HG02610 (cell line): ENCODE data around the gene SCO2.
A peak's percentile ranks its signal among the peaks of the same experiment; 100 is the strongest.

Source experiments
- ATAC-seq: cut with Tn5 transposase; IDR thresholded peaks from one replicate; pipeline ENCODE4 v1.9.1; 2021; ENCODE audit warnings: mild to moderate bottlenecking, moderate library complexity; ENCODE audit not compliant: unreplicated experiment

SCO2 gene

DNA sequence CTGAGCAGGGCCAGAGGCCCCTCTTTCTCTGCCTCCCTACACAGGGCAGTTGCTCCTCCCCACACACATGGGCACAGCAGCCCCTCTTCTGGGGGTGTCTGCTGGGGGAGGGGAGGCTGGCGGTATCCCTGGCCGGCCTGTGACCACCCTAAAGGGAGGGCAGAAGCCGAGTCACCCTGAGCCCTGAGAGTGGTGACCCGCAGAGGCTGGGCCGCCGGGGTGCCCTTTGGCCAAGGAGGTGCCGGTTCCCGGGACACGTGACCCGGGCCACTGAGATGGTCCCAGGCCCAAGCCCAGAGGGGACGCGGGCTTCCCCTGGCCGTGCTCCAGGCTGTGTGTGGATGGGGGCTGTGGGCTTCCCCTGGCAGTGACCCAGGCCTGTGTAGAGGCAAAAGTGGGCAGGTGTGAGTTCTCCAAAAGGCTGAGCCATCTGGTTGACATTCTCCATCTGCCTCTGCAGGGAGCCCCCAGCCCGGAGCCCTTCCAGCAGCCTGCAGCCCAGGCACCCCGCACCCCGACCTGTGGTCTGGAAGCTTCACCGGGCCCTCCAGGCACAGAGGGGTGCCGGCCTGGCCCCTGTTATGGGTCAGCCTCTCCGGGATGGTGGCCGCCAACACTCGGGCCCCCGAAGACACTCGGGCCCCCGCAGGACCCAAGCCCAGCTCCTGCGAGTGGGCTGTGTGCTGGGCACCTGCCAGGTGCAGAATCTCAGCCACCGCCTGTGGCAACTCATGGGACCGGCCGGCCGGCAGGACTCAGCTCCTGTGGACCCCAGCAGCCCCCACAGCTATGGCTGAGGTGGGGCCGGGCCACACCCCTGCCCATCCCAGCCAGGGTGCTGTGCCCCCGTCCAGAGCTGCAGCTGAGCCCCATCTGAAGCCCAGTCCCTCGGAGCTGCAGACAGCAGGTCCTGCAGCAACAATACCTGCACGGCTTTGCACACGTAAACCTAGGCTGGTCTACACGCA, 43.0 kb downstream of the SCO2 start:
- ATAC-seq, result no peak

DNA sequence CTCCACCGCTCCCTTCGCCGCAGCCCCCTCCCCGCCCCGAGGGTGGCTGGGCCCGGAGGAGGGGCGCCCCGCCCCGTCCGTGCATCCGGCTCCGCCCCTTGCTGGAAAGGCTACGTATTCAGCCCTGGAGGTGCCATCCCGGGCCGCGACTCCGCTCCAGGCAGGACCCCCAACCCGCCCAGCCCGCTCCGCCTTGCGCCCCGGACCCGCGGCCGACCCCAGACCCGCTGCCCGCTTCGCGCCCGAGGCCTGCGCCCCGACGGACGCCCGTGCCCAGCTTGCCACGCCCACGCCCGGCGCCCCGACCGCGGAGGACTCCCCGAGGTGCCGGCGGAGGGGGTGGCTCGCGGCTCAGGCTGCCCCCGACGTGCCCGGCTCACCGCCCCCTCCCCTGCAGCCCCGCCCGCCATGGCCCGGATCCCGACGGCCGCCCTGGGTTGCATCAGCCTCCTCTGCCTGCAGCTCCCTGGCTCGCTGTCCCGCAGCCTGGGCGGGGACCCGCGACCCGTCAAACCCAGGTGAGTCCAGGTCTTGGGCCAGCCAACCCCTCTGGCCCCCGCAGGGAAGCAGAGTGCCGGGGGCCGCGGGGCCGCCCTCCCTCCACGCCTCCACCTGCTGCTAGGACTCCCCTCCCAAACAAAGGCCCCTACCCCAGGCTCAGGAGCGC, 43.8 kb downstream of the SCO2 start, which contains the start of gene ADM2:
Gene ADM2 (plus strand): TSS at position 104 of the 667 bp plus-strand sequence. CDS start 305 bp downstream, at position 409.
- ATAC-seq, result no peak

DNA sequence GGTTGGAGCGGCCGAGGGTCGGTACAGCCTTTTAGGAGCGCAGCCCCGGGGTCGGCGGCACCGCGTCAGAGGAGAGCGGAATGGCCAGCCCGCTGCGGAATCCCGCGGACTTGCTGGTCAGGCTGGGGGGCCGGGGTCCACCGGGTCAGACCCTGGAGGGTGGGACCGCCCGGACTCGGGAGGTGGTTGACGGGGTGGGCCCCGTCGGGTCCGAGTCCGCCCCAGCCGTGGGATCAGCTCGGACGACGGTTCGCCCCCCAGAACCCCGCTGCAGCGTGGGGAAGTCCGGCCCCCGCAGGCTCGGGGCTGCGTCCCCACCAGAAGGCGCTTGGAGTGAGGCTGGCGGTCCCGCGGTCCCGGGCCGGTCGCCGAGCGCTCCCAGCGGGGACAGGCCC, 44.4 kb downstream of the SCO2 start:
- no peak for ATAC-seq

DNA sequence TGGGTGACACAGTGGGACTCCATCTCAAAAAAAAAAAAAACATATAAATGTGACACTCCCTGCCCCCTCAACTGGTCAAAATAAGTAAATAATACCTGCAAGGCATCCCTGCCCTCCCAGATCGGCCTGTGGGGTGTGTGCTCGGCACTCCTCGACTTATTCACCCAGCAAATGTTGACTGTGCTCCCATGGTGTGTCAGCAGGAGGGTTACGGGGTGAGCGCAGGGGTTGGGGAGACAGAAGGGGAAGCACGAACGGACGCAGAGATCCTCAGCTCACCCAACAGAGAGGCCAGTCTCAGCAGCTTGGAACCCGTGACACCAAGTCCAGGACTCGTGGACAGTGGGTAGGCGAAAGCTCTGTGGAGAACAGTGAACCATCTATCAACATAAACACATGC, 45.7 kb downstream of the SCO2 start:
- ATAC-seq, result no peak

DNA sequence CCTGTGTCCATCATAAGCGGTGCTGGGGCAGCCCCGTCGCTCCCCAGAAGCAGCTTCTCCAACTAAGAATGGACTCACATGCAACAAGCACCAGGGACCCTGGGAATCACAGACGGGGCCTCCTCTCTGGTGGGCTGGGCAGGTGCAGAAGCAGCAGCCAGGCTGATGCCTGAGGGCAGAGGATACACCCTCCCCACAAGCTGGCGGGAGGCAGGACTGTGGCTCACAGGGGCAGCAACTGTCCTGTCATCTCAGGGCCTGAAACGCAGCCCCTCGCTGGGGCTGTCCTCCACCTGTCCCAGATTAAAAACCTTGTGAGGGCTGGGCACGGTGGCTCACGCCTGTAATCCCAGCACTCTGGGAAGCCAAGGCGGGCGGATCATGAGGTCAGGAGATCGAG, 47.5 kb downstream of the SCO2 start:
- no peak for ATAC-seq

DNA sequence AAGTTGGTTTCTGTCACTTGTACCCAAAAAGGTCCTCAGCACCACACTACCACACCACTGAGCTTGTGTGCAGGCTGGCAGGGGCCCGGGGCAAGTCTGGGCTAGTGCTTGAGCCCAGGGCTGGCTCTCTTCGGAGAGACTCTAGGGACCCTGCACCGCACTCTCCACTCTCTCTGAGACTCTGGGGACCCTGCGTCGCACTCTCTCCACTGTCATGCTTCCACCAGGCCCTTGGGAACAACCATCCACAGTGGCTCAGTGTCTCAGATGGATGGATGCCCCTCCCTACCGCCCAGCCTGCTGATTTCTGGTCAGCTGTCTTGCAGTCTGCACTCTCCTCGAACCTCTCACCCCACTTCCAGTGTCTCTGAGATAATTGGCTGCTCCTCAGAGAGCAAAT, 48.5 kb downstream of the SCO2 start:
- ATAC-seq, result no peak

DNA sequence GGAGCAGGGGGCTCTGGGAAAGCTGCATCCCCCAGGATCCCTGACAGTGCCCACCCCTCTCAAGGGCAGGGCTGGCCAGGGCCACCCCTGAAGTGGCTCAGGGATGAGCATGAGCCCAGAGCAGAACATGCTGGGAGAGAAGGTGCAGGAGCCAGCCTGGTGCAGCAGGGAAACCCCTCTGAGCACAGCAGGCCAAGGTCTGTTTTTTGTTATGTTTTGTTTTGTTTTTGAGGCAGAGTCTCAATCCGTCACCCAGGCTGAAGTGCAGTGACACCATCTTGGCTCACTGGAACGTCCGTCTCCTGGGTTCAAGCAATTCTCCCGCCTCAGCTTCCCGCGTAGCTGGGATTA, 49.8 kb downstream of the SCO2 start:
- ATAC-seq, result no peak

DNA sequence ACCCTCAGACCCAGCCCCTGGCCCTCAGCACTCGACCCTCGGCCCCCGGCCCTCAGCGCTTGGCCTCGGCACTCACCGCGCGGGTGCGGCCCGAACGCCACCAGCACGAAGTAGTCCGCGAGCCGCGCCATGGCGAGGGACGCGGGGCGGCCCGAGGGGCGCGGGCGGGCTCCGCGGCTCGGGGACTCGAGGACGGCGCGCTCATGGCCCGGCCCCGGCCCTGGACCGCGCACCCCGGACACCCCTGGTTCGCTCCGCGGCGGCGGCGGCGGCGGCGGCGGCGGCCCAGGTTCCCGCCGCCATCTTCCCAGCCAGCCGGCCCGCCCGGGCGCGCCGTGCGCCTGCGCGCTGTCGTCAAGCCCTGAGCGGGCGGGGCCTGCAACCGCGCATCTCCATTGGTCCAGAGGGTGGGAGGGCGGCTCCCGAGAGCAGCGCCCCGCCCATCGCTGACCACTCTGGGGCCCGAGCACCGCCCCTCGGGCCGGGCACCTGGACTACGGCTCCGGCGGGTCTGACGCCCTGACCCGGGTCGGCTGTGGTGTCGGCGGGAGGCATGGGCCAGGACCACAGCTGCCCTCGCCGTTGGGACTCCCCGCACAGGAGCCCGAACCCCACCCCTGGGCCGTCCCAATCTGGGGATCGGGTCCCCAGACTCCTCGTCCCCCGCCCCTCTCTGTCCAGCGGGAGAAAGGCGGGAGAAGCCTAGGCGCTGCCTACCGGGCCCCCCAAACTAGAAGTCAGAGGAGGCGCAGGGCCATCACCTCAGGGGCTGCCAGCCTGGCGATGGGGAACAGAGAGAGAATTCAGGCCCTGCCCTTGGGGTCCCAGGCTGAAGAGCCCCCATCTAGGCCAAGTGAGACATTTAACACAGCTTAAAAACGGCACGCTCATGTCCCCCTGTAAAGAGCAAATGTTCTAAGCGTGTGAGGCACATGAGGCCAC, 50.4 kb downstream of the SCO2 start, which contains the start of gene SBF1:
Gene SBF1 (minus strand): TSS at position 326 of the 942 bp plus-strand sequence. CDS start 195 bp downstream, at position 131.
- ATAC-seq, result peak; percentile 69

DNA sequence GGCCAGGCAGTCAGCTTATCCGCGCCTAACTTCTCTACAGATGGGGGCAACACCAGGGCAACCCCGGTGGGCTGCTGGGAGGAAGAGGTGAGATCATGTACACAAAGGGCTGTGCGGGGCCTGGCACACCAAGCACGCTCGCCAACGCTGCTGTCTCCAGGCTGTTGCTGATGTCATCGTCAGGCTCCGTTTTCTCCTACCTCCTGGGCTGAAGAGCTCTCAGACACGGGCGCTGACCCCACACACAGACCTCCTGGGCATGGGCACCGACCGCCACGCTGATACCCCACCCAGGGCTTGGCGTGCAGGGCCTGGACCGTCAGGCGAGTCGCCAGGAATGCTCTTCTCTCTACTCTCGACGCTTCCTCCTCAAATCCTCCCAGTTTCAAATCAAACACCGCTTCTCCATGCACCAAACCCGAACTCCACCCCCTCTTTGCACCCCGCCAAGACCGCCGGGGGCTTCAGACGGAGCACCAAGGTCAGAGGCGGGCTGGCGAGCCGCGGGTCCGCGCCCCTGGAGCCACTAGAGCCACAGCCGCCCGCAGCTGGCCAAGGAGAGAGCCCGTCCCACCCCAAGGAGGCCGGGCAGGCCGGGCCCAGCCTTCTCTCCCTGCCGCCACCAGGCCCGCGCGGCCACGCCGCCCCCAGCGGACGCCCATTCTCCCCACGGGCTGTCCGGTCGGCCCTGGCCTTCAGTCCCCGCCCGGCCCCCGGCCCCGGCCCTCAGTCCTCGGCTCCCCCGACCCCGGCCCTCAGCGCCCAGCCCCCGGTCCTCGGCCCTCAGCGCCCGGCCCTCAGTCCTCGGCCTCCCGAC, 51.3 kb downstream of the SCO2 start:
- no peak for ATAC-seq
